Cardiac fibroblast (primary cell): ENCODE results near the gene RLBP1.
"Not testable (repeated sequence)": the region's sequence is repeated elsewhere in the genome, so short reads cannot be mapped to it uniquely, and the experiment has no call there.

Source experiments
- DNase-seq, 2 donors: peaks; one replicate each; pipeline versions ENCODE4 v3.0.0 to v3.0.0-alpha.2; 2010; ENCODE audit warnings: low read depth in 2 of 2
- H3K4me3 ChIP-seq, 2 donors: replicated peaks in 1 of 2; 1 replicate in 1 of 2; 2 replicates in 1 of 2; pipeline ENCODE4 v1.5.1; 2011; ENCODE audit warnings: low read depth in 2 of 2, low read length in 2 of 2, mild to moderate bottlenecking in 2 of 2, moderate library complexity in 1 of 2
- CTCF ChIP-seq: IDR thresholded peaks from one replicate; pipeline ENCODE4 v1.5.1; 2011; ENCODE audit warnings: low read depth, mild to moderate bottlenecking, low read length, inconsistent platforms

The RLBP1 gene

GRCh38 chr15:89243046-89243690 lies 21.8 kb upstream of the RLBP1 start:
- peak; percentile 53 to 66 for DNase-seq
- no peak for TF ChIP-seq CTCF
- H3K4me3 ChIP-seq: peak overlapping the region; percentile 70 to 86

- H3K4me3 ChIP-seq, DNase-seq: not testable (repeated sequence)
Measured at GRCh38 chr15:89239883-89240810, 18.8 kb upstream of the RLBP1 start.

- no peak overlapping the region for H3K4me3 ChIP-seq
- no peak for TF ChIP-seq CTCF
- no peak for DNase-seq
Measured at GRCh38 chr15:89231832-89232231, 10.5 kb upstream of the RLBP1 start.

- no peak overlapping the region for H3K4me3 ChIP-seq
- peak; percentile 24 for TF ChIP-seq CTCF
- no peak for DNase-seq
Measured at GRCh38 chr15:89230277-89230676, 8.9 kb upstream of the RLBP1 start.

- no peak overlapping the region for H3K4me3 ChIP-seq
- no peak for TF ChIP-seq CTCF
- DNase-seq: no peak
Measured at GRCh38 chr15:89227425-89227824, 6.0 kb upstream of the RLBP1 start.

GRCh38 chr15:89226359-89227221 lies 5.2 kb upstream of the RLBP1 start:
- no peak for TF ChIP-seq CTCF
- DNase-seq: no peak
- no peak overlapping the region for H3K4me3 ChIP-seq

- DNase-seq: no peak
- H3K4me3 ChIP-seq: no peak overlapping the region
- no peak for TF ChIP-seq CTCF
Measured at GRCh38 chr15:89225588-89225987, 4.2 kb upstream of the RLBP1 start.
